ENCODE data around the gene PRKCE.

- TF ChIP-seq CHD2 (IDR thresholded peaks at IDR 0.05; ENCODE audit: low read length) (no peak), KDM1A (IDR thresholded peaks at IDR 0.05; ENCODE audit: borderline replicate concordance, low read length) (no peak), EGR1 (IDR thresholded peaks at IDR 0.05; ENCODE audit: borderline replicate concordance, low read depth, low read length) (no peak), POLR2AphosphoS5 (IDR thresholded peaks at IDR 0.05; ENCODE audit: low read depth, low read length) (no peak), KDM5A (IDR thresholded peaks at IDR 0.05; ENCODE audit: low read length) (no peak), BCL11A (IDR thresholded peaks at IDR 0.05; ENCODE audit: low read depth in 2 of 2, low read length in 2 of 2) (no peak), ZNF274 (IDR thresholded peaks at IDR 0.05; ENCODE audit: borderline replicate concordance, extremely low read depth, low read length) (no peak)
These were observed 271.1 kb downstream of the PRKCE start for GRCh38 chr2:45922577-45922988.
